ENCODE results near the gene MYH1. TPM values are rescaled to one million over a fixed set of nuclear protein-coding genes. Genes with fewer than 3 reads are reported as not detected.

The MYH1 gene
- total and polyA plus RNA-seq, 2 donors (not counting 3 experiments of a cell fraction or from before 2014, with no cell fraction given): not detected

DNA sequence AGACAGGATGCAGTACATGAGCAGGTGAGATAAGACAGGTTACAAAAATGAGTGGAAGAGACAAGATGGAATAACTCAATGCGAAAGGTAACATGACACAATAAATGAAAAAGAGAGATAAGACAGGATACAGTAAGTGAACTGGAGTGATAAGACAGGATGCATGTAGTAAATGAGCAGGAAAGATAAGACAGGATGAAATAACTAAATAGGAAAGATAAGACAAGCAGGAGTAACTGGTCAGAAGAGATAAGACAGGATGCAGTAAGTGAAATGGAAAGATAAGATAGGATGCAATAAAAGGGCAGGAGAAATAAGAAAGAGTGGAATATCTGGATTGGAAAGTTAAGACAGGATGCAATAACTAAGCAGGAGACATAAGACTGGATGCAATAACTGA, 40.6 kb downstream of the MYH1 start:
- no peaks in the 10 kb centered on the region for H3K79me2 ChIP-seq (ENCODE audit: control insufficient read depth, insufficient read depth, low read length)
- H3K9me3 ChIP-seq (replicated peaks; ENCODE audit: control insufficient read depth, insufficient read depth, low read length): peaks cover 5% of the 10 kb centered on the region
- dilution Hi-C loops (cut with MboI; ENCODE audit: extremely low pct_ligation_motif_present, low sequenced_read_pairs): no loop called here
- TF ChIP-seq, protein P1, sequence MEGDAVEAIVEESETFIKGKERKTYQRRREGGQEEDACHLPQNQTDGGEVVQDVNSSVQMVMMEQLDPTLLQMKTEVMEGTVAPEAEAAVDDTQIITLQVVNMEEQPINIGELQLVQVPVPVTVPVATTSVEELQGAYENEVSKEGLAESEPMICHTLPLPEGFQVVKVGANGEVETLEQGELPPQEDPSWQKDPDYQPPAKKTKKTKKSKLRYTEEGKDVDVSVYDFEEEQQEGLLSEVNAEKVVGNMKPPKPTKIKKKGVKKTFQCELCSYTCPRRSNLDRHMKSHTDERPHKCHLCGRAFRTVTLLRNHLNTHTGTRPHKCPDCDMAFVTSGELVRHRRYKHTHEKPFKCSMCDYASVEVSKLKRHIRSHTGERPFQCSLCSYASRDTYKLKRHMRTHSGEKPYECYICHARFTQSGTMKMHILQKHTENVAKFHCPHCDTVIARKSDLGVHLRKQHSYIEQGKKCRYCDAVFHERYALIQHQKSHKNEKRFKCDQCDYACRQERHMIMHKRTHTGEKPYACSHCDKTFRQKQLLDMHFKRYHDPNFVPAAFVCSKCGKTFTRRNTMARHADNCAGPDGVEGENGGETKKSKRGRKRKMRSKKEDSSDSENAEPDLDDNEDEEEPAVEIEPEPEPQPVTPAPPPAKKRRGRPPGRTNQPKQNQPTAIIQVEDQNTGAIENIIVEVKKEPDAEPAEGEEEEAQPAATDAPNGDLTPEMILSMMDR (IDR thresholded peaks at IDR 0.05; ENCODE audit: extremely low read depth in 1 of 2, insufficient read depth in 1 of 2, low read depth in 1 of 2, low read length in 2 of 2): no peak
- no peak for TF ChIP-seq EZH2 (IDR thresholded peaks at IDR 0.05; ENCODE audit: borderline replicate concordance, low read depth, low read length, severe bottlenecking)
- no peak for TF ChIP-seq POLR2A (IDR thresholded peaks at IDR 0.05; ENCODE audit: low read depth, low read length)
- TF ChIP-seq, protein P2, sequence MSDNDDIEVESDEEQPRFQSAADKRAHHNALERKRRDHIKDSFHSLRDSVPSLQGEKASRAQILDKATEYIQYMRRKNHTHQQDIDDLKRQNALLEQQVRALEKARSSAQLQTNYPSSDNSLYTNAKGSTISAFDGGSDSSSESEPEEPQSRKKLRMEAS (IDR thresholded peaks at IDR 0.05; ENCODE audit: insufficient read depth, insufficient read length): no peak
- TF ChIP-seq MYC (IDR thresholded peaks at IDR 0.05; ENCODE audit: low read depth, low read length): no peak
- TF ChIP-seq FOS (IDR thresholded peaks at IDR 0.05; ENCODE audit: borderline replicate concordance, insufficient read depth, low read length): no peak
- TF ChIP-seq GATA2 (IDR thresholded peaks at IDR 0.05; ENCODE audit: insufficient read depth, insufficient read length, low read depth, low read length): no peak
- DNase-seq (ENCODE audit: low read depth, low spot score) (no peak), FAIRE-seq (no peak)
- H3K9me1 ChIP-seq (replicated peaks; ENCODE audit: control insufficient read depth, extremely low read depth, insufficient read depth, low read length): no peaks in the 10 kb centered on the region
- no peak overlapping the region for H3K4me3 ChIP-seq (replicated peaks in 1 of 3; ENCODE audit: insufficient read depth in 1 of 3, low read depth in 1 of 3, low read length in 3 of 3)
- H3K4me1 ChIP-seq (ENCODE audit: control insufficient read depth, extremely low read depth, insufficient read depth, low read length): no peaks in the 10 kb centered on the region
- no peak overlapping the region for H3K4me2 ChIP-seq (ENCODE audit: insufficient read depth, low read length)
- no peak overlapping the region for H2AFZ ChIP-seq (ENCODE audit: low read depth, low read length)
- no peaks in the 10 kb centered on the region for H3K36me3 ChIP-seq (ENCODE audit: control insufficient read depth in 2 of 2, extremely low read depth in 1 of 2, insufficient read depth in 2 of 2, low read length in 2 of 2)
- no peak overlapping the region for H3K27ac ChIP-seq (ENCODE audit: insufficient read depth, low read depth, low read length)
- no peaks in the 10 kb centered on the region for H4K20me1 ChIP-seq (replicated peaks; ENCODE audit: control insufficient read depth, extremely low read depth, insufficient read depth, low read length)
- POLR2A ChIA-PET: no interaction called here
- H3K27me3 ChIP-seq (ENCODE audit: control insufficient read depth in 2 of 2, insufficient read depth in 2 of 2, low read length in 2 of 2): no peaks in the 10 kb centered on the region
- BruUV-seq (replicated peaks): no TSS peak
- CTCF ChIA-PET: no interaction called here
- no peak overlapping the region for H3K9ac ChIP-seq (replicated peaks; ENCODE audit: extremely low read depth, insufficient read depth, low read length)
- intact Hi-C loops (cut with micrococcal nuclease): no loop called here
